CD4-positive, alpha-beta T cell (primary cell): Measurements from ENCODE around the gene CMKLR1. TPM values are rescaled to one million over a fixed set of nuclear protein-coding genes. Genes with fewer than 3 reads are reported as not detected.

Source experiments
- ATAC-seq: fragments of 200-7000 bp; cut with Tn5 transposase; one replicate; pipeline ENCODE4 v1.10.0; 2022; ENCODE audit warnings: mild to moderate bottlenecking; ENCODE audit not compliant: poor library complexity
- CTCF ChIA-PET: fragments of 350-600 bp; sonication (Branson Sonifier 250); formaldehyde crosslinking; loops from one replicate; lab custom pipeline; 2021; ENCODE audit warnings: antibody characterized with exemption, inconsistent platforms; lab: Charles Lee
- POLR2A ChIA-PET: fragments of 350-600 bp; sonication (Branson Sonifier 250); formaldehyde crosslinking; loops from one replicate; lab custom pipeline; 2021; ENCODE audit warnings: antibody characterized with exemption, inconsistent platforms; lab: Charles Lee
- DNase-seq, 14 experiments: peaks; one replicate each; pipeline ENCODE4 v3.0.0-alpha.2; 2013 to 2020; ENCODE audit warnings: mixed read lengths in 2 of 14
- H3K27ac ChIP-seq, 2 donors: one replicate each; pipeline versions ENCODE4 v1.5.1 to v1.7.0; 2013; ENCODE audit warnings: low read length in 2 of 2, low read depth in 1 of 2, mild to moderate bottlenecking in 1 of 2
- H3K27me3 ChIP-seq, 2 experiments: 1 replicate in 1 of 2; 2 replicates in 1 of 2; pipeline versions ENCODE4 v1.6.1 to v1.7.0; 2013; ENCODE audit warnings: low read length in 2 of 2, control low read depth in 1 of 2, mild to moderate bottlenecking in 1 of 2, moderate library complexity in 1 of 2; ENCODE audit not compliant: insufficient read depth in 2 of 2, control insufficient read depth in 1 of 2
- H3K36me3 ChIP-seq: one replicate; pipeline ENCODE4 v1.6.1; 2013; ENCODE audit warnings: low read length, control low read depth; ENCODE audit not compliant: insufficient read depth
- H3K4me1 ChIP-seq: one replicate; pipeline ENCODE4 v1.6.1; 2013; ENCODE audit warnings: low read length, control low read depth; ENCODE audit not compliant: insufficient read depth
- H3K4me3 ChIP-seq: one replicate; pipeline ENCODE4 v1.5.1; 2013; ENCODE audit warnings: mild to moderate bottlenecking, low read length, moderate library complexity
- H3K9me3 ChIP-seq, 2 experiments: 1 replicate in 1 of 2; 2 replicates in 1 of 2; pipeline versions ENCODE4 v1.6.1 to v1.7.0; 2013; ENCODE audit warnings: low read length in 2 of 2, mild to moderate bottlenecking in 2 of 2, control low read depth in 1 of 2, moderate library complexity in 1 of 2; ENCODE audit not compliant: control insufficient read depth in 1 of 2, insufficient read depth in 1 of 2
- H3K27ac Mint-ChIP-seq: one replicate; pipeline ENCODE4 v1.8.0; 2020; ENCODE audit warnings: mixed read lengths
- H3K27me3 Mint-ChIP-seq: one replicate; pipeline ENCODE4 v1.8.0; 2021; ENCODE audit warnings: mixed read lengths
- H3K36me3 Mint-ChIP-seq: one replicate; pipeline ENCODE4 v1.8.0; 2021; ENCODE audit warnings: low read depth, mixed read lengths
- H3K4me1 Mint-ChIP-seq: one replicate; pipeline ENCODE4 v1.8.0; 2021; ENCODE audit warnings: low read depth, mixed read lengths
- H3K4me3 Mint-ChIP-seq: one replicate; pipeline ENCODE4 v1.8.0; 2020; ENCODE audit warnings: mild to moderate bottlenecking, mixed read lengths
- H3K9me3 Mint-ChIP-seq: one replicate; pipeline ENCODE4 v1.8.0; 2020; ENCODE audit warnings: mixed read lengths
- CTCF ChIP-seq: fragments of 200-600 bp; IDR thresholded peaks from one replicate; pipeline ENCODE4 v1.8.0; 2022; ENCODE audit warnings: antibody characterized with exemption, mild to moderate bottlenecking
- intact Hi-C, 2 experiments: fragments of 100-400 bp; cut with DNase I in 1 of 2; cut with micrococcal nuclease in 1 of 2; formaldehyde crosslinking; loops; one replicate each; pipeline versions ENCODE4 v1.15.1 to v1.9.0; 2023 to 2025; cut with DNase I, micrococcal nuclease
- total RNA-seq, 174 experiments: library from RNA in 2 of 174; stranded (reverse) in 2 of 174; gene quantifications; one replicate each; pipeline ENCODE4 v1.2.3 and lab custom pipeline; 2021 to 2026

CMKLR1 gene
- total RNA-seq, 2 experiments from 2014 or later = not detected

GRCh38 chr12:108302403-108303311, 36.5 kb downstream of the CMKLR1 start:
- CTCF ChIA-PET = no interaction called here
- intact Hi-C loops = no loop called here

GRCh38 chr12:108302016-108302402, 37.1 kb downstream of the CMKLR1 start:
- no peak for ATAC-seq
- DNase-seq = peak in 1 of 14 experiments; percentile 43
- Histone ChIP-seq H3K4me3 (no peak overlapping the region), H3K4me1 (peaks cover 23% of the 10 kb centered on the region), H3K36me3 (no peaks in the 10 kb centered on the region), H3K27me3 (peaks cover 0 to 7% of the 10 kb centered on the region in 2 experiments), H3K9me3 (no peaks in the 10 kb centered on the region), H3K27ac (no peak overlapping the region)
- POLR2A ChIA-PET = no interaction called here
- Mint-ChIP-seq H3K27me3 (peaks cover 6% of the 10 kb centered on the region), H3K27ac (no peak overlapping the region), H3K9me3 (no peaks in the 10 kb centered on the region), H3K4me1 (peaks cover 34% of the 10 kb centered on the region), H3K36me3 (no peaks in the 10 kb centered on the region), H3K4me3 (no peak overlapping the region)
- CTCF ChIA-PET = no interaction called here
- intact Hi-C loops = no loop called here
- TF ChIP-seq CTCF = no peak

More at GRCh38 chr12:108302403-108303311, 36.5 kb downstream of the CMKLR1 start:
- Mint-ChIP-seq H3K27me3 (peaks cover 6% of the 10 kb centered on the region), H3K9me3 (no peaks in the 10 kb centered on the region), H3K36me3 (no peaks in the 10 kb centered on the region), H3K4me3 (no peak overlapping the region), H3K4me1 (peaks cover 31% of the 10 kb centered on the region), H3K27ac (no peak overlapping the region)
- no peaks in the 10 kb centered on the region for H3K9me3 ChIP-seq
- no peak for TF ChIP-seq CTCF
- H3K36me3 ChIP-seq = no peaks in the 10 kb centered on the region
- ATAC-seq (no peak), DNase-seq (no peak)
- peaks cover 0 to 7% of the 10 kb centered on the region in 2 experiments for H3K27me3 ChIP-seq
- H3K4me3 ChIP-seq = no peak overlapping the region
- no peak overlapping the region for H3K27ac ChIP-seq
- peaks cover 23% of the 10 kb centered on the region for H3K4me1 ChIP-seq
- POLR2A ChIA-PET = no interaction called here

DNA sequence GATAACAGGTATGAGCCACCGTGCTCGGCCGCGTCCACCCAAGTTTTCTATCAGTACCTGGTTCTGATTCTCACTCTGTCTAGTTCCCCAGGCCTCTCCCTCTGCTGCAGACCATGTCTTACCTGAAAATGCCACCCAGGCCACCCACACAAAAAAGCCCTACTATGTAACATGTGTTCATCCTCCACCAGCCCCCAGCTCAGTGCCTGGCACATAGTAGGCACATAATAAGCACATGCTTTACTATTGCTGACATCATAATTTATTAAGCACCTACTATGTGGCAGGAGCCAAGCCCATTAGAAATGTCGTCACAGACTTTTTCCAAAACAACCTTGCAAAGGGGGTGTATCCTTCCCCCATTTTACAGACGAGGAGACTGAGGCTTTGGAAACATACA, 37.8 kb downstream of the CMKLR1 start:
- Mint-ChIP-seq H3K9me3 (no peaks in the 10 kb centered on the region), H3K36me3 (no peaks in the 10 kb centered on the region), H3K4me1 (peaks cover 34% of the 10 kb centered on the region), H3K4me3 (no peak overlapping the region), H3K27ac (no peak overlapping the region), H3K27me3 (peaks cover 6% of the 10 kb centered on the region)
- DNase-seq (no peak), ATAC-seq (no peak)
- intact Hi-C loops = no loop called here
- H3K4me3 ChIP-seq = no peak overlapping the region
- peaks cover 27% of the 10 kb centered on the region for H3K4me1 ChIP-seq
- peaks cover 0 to 7% of the 10 kb centered on the region in 2 experiments for H3K27me3 ChIP-seq
- POLR2A ChIA-PET = no interaction called here
- H3K9me3 ChIP-seq = no peaks in the 10 kb centered on the region
- H3K36me3 ChIP-seq = no peaks in the 10 kb centered on the region
- CTCF ChIA-PET = no interaction called here
- H3K27ac ChIP-seq = no peak overlapping the region
- TF ChIP-seq CTCF = no peak
